Choroid plexus epithelial cell (primary cell): ENCODE measurements around the gene HECW1.

Source experiments
- DNase-seq: peaks from one replicate; pipeline ENCODE4 v3.0.0-alpha.2; 2010; ENCODE audit warnings: low read depth
- H3K4me3 ChIP-seq: 2 replicates; pipeline ENCODE4 v1.5.1; 2011; ENCODE audit warnings: low read depth, mild to moderate bottlenecking, control low read depth, low read length, moderate library complexity
- CTCF ChIP-seq: conservative IDR thresholded peaks from 2 replicates; pipeline ENCODE4 v1.5.1; 2011; ENCODE audit warnings: low read depth, mild to moderate bottlenecking, control low read depth, inconsistent platforms, low read length, moderate library complexity

HECW1 gene

GRCh38 chr7:43522406-43523156 is 410.1 kb downstream of the HECW1 start:
- peak; percentile 65 for DNase-seq
- TF ChIP-seq CTCF, result no peak
- no peak overlapping the region for H3K4me3 ChIP-seq

- no peak overlapping the region for H3K4me3 ChIP-seq
- no peak for TF ChIP-seq CTCF
- no peak for DNase-seq
These were observed 416.3 kb downstream of the HECW1 start for GRCh38 chr7:43528576-43529354.

GRCh38 chr7:43530553-43531410 is 418.3 kb downstream of the HECW1 start:
- no peak overlapping the region for H3K4me3 ChIP-seq
- TF ChIP-seq CTCF, result no peak
- no peak for DNase-seq

GRCh38 chr7:43531700-43532099 is 419.3 kb downstream of the HECW1 start:
- H3K4me3 ChIP-seq, result no peak overlapping the region
- no peak for DNase-seq
- TF ChIP-seq CTCF, result no peak

- DNase-seq, result peak; percentile 53
- no peak overlapping the region for H3K4me3 ChIP-seq
- peak; percentile 23 for TF ChIP-seq CTCF
These were observed 421.5 kb downstream of the HECW1 start for GRCh38 chr7:43533801-43534479.

GRCh38 chr7:43535031-43535451 is 422.6 kb downstream of the HECW1 start:
- DNase-seq, result peak; percentile 99
- H3K4me3 ChIP-seq, result no peak overlapping the region
- TF ChIP-seq CTCF, result no peak
